Peyer's patch (tissue), 4 donors: Measurements from ENCODE around the gene EDRF1.

Experiments used
- CTCF ChIP-seq, 6 experiments: fragments of 450-650 bp in 4 of 6; fragments of 200-600 bp in 2 of 6; sonication (generic) in 1 of 6; IDR thresholded peaks; one replicate each; pipeline ENCODE4 v1.5.1; 2017 to 2019; ENCODE audit warnings: antibody characterized with exemption in 6 of 6, mild to moderate bottlenecking in 3 of 6, moderate library complexity in 1 of 6
- POLR2A ChIP-seq, 2 donors: fragments of 450-650 bp; IDR thresholded peaks; one replicate each; pipeline ENCODE4 v1.5.1; 2017; ENCODE audit warnings: antibody characterized with exemption in 2 of 2, mild to moderate bottlenecking in 2 of 2, moderate library complexity in 2 of 2

GRCh38 chr10:125761961-125762360, 42.5 kb downstream of the EDRF1 start:
- TF ChIP-seq CTCF (IDR thresholded peaks at IDR 0.05) (no peak), POLR2A (IDR thresholded peaks at IDR 0.05) (no peak)
